GM04503 (cell line): ENCODE data around the gene SNAP25.

ENCODE experiments used
- DNase-seq: peaks from one replicate; pipeline ENCODE4 v3.0.0-alpha.2; 2012; ENCODE audit warnings: low read depth

Gene SNAP25

DNA sequence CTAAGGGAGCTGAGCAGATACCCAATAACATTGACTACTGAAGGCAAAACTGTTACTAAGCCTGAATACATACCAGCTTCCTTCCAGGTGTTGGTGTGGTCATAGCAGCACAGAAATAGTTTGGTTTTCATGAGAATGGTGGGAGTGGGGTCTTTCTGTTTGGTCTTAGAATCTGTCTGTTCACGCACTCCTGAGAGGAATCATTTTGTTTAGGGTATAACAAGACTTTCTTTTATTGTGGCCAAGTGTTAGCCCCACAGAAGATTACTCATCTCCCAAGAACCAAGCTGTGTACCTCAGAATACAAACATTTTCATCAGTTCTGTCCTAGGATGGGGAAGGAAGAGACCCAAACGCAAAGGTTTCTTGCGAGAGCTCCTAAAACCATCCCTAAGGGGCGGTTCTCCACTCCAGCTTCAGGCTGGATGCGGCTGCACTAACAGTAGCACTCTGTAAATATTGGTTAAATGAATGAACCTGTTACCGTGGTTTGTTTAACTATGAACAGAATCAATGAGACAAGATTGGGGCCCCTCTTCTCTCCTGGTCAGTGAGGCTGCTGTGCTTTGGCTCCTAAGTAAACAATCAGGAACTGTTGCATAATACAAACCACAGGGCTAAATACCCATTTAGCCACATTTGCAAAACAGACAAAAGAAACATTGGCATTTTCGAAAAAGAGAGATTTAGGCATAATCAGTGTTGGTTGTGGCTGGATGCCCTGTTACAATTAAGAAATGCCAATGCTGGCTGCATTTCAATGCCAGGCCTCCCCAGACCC lies 44.9 kb downstream of the SNAP25 start:
- DNase-seq: no peak

DNA sequence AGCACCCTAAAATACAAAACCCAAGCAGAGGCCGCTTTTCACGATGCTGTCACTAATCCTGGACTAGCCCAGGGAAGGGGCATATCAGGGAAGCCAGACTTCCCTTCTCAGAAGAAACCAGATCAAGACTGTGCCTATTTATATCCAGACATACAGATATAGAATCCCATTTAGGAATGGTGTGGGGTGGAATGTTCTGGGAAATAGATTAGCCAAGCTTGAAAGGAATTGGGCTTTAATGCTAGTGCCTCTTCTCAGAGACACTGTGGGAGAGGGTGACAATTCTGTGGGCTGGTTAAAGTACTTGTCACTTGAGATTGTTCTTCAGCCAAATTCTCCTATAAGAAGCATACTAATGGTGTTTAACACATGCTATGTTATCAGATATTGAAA lies 45.5 kb downstream of the SNAP25 start:
- DNase-seq: no peak

DNA sequence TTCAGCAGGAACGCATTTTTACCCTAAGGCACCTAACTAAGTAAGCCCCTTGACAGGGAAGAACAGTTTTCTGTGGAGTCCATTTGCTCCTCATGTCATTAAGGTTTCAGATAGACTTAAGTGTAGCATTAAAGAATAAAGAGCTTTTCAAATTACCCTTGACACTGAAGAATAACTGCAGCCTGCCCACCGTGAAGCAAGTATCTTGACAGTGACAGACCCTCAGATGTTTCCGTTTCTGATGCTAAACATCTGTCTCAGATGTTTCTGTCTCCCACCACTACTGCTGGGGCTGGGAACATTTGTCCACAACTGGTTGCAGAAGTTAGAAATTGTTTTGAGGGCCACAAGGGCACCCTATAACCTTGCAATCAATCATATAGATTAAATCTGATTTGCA lies 50.0 kb downstream of the SNAP25 start:
- no peak for DNase-seq

DNA sequence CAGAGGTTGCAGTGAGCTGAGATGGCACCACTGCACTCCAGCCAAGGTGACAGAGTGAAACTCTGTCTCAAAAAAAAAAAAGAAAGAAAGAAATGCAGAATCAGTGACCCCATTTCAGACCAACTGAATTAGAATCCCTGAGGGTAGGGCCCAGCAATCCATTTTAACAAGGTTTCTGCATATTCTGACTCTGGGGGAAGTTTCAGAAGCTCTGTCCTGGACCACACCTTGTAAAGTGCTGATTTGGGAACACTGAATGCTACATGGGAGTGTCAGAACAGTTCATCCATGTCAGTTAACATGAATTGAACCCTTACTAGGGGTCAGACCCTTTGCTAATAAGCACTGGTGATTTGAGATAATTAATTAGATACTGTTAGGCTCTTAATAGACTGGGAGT lies 52.0 kb downstream of the SNAP25 start:
- no peak for DNase-seq

DNA sequence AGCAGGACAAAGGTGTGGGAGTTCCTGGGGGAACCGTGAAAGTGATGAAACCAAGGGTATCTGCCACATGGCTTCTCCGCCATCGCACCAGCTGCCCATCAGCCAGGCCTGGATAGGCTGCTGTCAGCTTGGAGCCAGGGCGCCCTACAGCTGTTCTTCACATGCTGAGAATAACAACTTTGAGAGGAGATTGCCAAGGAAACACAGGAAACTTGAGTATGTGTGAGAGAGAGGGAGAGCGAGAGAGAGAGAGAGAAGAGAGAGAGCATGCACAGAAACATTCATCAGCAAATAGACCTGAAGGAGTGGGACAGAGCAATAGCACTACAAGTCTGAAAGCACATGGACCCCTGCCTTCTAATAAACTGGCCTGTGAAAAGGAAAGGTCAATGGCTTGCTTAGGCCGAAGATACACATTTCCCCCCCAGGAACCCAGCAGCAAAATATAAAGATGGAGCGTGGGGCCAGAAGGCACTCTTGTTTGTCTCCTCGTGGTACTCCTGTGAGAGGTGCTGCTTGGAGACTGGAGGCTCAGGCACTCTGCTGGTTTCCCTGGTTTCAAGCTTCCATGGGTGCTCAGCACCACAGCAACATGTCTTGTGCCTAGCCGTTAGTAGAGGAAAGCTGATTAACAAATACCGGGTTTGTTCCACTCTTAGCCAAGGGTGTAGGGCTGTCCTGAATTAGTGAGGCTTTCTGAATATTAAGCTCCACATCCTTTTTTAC lies 53.0 kb downstream of the SNAP25 start:
- DNase-seq: peak; percentile 14

DNA sequence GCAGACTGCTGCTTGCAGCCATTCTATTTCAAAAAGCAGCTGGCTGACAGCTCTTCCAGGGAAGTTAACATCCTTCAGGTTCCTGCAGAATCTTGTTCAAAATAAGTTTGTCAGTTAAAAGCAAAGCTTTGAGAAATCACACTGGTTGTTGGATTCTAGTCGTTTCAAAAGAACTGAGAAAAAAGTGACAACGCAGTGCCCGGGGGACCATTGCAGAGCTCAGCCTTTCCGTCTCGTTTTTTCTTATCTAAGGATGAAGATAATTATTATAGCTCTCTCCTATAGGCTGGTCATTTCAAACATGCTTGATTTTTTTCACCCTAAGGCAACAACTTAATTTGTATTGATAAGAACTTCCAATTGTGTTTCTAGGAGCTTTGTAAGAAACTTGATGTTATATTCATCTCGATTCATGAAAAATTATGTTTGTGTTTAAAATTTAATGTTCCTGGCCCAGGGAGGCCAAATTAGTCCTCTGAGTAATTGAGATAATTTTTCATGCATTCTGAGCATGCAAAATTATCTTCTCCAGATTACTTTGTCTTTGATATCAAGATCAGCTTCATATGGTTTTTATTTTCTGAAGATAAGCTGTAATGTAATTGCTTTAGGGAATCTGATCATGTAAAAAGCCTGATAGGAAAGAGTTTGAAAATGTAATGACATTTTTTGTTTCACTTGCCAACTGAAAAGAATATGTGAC lies 58.4 kb downstream of the SNAP25 start:
- DNase-seq: no peak

DNA sequence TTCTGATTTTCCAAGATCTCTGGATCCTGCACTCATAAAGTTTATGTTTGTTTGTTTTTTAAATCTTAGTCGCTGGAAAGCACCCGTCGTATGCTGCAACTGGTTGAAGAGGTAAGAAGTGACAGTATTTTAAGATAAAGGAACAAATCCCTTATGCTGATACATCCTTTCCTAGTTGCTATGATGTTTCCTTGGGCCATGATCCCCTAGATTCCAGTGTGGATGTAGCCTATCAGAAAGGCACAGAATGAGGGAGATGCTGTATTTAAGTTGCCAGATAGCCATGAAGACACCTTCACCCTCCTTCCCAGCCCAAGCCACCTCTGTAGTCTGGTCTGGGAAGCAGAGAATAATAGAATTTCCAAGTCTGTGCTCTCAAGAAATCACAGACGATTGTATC lies 59.0 kb downstream of the SNAP25 start:
- no peak for DNase-seq

DNA sequence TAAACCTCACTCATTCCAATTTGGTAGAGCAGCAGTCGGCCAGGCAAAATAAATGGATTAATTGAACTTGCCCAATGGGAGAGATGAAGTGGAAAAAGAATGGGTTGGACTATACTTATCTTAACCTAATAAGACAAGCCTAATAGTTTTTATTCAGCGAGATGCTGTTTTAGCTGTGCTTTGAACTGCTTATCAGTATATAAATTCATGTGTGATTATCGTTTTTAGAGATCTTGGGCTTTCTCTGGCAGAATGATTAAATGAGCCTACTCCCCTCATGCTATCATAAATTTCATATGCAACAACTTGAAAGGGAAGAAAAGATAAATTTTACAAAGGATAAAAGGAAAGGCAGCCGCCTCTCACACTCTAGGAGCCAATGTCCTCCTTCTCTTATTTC lies 59.8 kb downstream of the SNAP25 start:
- DNase-seq: no peak

DNA sequence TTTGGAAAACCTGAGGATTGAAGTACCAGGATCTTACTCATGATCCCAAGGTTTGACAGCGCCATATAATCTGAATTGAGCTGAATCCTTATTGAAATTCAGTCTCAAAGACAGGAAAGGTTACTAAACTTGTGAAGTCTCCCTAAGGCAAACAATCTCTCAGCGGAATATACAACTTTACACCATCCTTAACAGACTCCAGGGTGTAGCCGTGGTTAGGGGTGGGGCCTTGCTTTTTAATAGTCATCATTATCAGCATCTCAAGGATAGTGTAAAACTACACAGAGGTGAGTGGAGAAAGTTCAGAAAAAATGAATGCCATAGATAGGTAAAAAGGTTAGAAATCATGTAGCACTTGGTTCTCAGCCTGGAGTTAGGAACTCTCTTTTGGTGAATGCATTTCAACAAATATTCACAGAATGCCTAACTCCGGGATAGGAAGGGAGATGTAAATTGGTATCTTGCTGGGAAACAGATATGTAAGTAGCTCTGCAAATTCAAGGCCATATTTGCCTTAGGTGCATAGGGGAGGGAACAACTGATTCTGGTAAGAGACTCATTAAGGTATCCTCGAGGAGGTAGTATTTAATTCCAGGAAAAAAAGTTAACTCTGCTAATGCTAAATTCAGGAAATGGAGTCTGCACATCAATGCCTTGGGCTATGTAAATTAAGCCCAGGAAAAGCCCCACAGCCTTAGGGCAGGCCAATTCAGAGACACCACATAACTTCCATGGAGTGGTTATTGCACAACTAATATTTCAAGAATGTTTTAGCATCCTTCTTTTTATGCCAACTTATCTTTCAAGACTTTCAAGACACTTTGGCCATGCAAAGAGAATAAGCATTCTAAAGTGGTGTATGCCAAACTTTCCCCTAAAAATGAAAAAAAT lies 61.6 kb downstream of the SNAP25 start:
- peak; percentile 22 for DNase-seq

DNA sequence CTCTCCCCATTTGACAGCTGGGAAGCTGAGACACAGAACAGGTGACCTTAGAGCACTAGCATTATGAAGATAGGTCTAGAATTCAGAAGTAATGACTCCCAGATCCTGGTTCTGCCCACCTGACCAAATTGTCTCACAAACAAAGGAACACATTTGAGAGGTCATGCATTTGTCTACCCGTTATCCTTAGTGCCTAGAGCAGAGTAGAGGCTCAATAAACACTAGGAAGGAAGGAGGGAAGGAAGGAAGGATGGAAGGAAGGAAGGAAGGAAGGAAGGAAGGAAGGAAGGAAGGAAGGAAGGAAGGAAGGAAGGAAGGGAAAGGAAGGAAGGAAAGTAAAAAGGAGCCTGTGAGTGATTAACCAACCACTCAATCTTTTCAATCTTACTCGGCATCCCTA lies 63.3 kb downstream of the SNAP25 start:
- DNase-seq: no peak

DNA sequence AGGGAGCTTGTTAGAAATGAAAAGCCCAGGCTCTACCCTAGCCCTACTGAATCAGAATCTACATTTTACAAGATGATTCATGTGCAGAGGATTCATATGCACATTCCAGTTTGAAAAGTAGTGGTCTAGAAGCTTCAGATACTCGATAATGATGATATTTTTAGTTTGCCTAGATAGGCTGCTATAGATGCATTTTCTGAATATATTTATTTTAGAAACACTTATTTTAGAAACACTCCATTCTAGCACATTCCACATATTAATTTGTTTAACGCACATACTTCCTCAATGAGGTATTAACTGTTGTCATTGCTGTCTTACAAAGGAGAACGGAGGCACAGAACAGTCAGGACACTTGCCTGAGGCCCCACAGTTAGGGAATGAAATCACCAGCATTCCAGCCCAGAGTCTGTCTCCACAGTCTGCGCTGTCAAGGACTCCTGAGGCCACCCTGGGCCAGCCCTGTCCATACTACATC lies 64.4 kb downstream of the SNAP25 start:
- DNase-seq: peak; percentile 55

DNA sequence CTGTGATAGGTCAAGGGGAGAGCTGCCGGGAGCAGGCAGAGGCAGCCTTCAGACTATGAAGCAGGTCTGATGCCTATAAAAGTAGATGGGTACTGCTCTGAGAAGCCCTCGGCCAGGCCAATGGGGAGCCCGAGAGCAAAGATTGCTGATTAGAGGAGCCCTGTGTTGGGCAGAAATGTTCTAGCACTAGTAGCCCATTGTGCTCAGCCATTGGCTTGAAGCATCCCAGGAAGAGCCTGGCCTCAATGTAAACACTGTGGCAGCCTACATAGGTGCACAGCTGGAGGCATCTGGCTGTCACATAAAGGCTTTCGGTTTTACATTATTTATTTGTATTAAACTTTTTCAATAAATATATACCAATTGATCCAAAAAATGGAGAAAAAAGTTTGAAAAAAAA lies 67.7 kb downstream of the SNAP25 start:
- DNase-seq: no peak

DNA sequence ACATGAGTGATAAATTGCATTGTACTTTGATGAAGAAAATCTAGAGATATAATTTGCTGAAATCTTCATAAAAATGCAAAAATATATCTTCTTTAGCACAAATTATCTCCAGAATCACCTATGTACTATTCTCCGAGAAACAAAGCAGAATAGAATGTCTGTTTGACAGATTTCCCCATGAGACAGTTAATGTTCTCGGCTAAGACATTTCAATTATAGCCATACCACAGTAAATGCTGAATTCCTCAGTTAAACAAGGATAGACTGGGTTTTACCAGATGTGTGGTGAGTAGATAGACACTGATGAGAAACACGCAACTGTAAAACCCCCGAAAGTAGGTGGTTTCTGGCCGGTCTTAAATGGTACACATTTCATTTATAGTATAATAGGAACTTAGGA lies 69.8 kb downstream of the SNAP25 start:
- no peak for DNase-seq

DNA sequence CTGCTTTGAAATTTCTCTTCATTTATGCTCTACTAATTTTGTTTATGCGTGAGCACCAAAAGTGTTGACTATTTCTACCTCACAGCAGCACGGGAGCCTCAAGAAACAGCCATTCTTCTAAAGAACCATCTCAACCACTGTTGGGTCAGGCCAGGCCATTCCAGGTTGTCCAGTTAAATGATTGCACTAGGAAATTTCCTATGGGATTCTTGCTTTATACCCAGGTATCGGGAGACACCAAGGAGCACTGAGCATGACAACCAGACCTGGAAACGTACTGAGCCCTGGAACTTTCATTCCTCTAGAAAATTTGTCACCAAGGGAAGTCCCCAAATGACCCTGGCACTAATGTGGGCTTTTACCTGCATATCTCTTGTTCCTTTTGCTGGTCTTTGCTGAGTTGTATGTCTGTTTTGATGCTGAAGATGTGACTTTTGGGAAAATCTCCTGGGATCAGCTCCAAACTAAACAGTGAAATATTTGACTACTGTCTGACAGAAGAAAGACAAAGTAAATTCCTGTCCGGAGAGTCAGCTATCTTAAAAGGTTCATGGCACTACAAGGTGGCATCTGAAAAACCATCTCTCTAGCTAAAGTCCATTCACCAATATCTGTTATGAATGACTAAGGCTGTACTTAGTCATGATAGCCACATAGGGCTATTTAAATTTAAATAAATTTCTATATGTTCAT lies 70.5 kb downstream of the SNAP25 start:
- DNase-seq: no peak

DNA sequence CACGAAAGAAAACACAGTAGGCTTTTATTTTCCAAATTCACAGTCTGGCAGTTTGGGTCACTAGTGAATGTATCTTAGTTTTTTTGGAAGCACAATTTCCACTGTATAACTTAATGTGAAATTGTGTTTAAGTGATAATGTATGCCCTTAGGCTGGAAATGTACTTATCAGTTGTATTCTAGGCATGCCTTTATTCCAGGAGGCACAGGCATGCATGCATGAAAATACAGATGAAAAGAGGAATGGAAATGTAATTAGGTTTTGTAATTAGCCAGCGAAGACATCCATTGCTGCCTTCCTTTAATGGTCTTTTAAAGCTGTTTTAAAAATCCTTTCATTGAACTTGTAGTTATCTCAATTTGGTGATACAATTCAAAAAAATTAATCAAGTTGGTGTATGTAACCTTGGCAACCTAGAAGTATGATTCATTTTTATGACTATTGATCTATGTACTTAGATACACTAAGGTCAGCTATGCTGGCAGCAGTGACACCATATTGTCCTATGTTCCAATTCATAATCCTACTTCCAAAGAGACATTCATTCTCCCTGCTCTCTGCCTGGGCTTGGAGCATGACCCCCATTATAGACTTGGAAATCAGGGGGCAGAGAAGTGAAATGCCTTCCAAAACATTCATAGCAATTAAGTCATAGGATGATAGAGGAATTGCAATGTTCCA lies 73.1 kb downstream of the SNAP25 start:
- DNase-seq: no peak

DNA sequence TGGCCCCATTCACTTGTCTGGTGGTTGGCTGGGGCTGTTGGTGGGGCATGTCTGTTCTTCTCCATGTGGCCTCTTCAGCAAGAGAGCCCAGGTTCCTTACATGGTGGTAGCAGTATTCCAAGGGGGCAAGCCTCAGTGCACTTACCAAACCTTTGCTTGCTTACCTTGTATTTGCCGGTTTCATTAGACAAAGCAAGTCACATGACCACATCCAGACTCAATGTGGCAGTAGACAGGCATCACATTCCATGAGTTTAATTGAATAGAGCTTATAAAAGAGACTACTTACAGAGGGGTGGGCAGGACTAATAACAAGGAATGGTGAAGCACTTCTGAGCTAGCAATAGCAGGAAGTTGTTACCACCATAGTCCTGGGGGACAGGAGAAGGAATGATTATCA lies 78.6 kb downstream of the SNAP25 start:
- no peak for DNase-seq

DNA sequence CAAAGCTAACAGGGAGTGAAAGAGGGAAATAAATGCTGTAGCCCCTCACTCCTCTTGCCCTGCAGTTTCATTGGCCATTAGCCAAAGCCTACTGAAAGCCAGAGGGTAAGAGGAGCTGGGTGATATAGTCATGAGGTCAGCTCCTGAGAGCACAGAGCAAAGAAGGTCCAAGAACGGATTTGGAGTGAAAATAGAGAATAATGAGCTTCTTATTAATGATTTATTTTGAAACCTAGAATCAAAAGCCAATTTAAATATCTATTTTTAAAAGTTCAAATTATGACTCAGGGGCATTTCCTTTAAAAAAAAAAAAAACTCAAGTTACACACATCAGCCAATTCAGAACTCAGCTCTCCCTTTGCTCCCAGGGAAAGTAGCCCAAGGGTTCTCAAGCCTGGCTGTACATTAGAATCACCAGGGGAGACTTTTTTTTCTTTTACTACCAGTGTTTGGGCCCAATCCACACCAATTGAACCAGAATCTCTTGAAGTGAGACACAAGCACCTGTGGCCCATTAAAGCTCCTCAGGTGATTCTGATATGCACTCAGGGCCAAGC lies 79.1 kb downstream of the SNAP25 start:
- DNase-seq: no peak

DNA sequence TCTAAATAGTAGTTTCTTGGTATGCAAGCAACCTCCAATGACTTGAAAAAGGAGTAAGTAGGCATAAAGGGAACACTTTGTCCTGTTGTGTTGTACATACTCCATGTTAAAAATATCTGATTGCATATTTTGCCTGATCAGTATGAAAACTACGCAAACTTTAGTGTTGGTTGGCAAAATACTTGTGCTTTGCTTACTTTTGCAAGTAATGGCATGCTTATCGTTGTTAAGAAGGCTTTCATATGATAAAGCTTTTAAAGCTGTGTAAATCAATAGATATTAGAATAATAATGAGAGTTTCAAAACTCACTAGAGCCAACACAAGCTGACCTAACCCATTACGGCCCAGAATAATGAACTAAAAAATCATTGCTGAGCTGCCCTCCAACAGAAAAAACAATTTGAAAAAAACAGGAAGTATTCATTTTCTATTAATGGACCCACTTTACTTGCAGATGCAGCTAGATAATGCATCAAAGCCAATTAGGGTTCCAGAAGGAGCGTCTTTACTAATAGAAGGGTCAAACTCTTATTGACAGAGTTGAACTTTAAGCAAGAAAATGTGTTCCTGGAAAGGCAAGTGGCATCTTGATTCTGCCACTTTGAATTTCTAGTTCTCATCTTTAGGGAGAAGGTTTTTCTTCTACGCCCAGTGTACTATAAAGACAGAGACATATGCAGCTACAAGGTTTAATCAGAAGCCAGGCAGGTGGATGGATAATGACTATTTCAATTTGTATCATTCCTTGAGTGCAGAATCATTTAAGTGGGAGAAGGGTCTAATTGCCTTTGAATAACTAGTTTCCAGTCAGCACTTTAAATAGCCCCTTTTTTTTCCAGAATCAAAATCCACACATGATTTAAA lies 82.2 kb downstream of the SNAP25 start:
- DNase-seq: no peak

DNA sequence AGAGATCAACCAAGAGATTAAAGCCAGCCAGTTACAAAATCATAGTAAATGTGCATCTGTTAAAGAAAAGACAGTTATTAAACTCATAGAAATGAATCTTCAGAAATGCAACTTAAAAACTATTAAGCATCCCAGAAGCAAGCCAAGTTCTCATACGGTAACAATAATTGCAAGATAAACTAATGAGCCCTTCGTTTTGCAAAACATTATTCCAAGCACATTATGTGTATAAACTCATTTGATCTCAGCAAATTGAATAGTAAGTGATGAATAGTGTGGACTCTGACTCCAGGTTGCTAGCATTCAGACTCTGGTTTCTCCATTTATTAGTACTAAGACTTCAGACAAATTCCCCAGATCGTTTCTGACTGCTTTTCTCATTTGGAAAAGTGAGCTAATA lies 85.2 kb downstream of the SNAP25 start:
- no peak for DNase-seq
